Activated naive CD4-positive, alpha-beta T cell treated with anti-CD3 and anti-CD28 coated beads, Interleukin-2, amount 50 U/mL, for 16 hours (primary cell): Measurements from ENCODE around the gene ALG12.

Experiments used
- DNase-seq: peaks from one replicate; pipeline ENCODE4 v3.0.0-alpha.2; 2020

ALG12 gene

DNA sequence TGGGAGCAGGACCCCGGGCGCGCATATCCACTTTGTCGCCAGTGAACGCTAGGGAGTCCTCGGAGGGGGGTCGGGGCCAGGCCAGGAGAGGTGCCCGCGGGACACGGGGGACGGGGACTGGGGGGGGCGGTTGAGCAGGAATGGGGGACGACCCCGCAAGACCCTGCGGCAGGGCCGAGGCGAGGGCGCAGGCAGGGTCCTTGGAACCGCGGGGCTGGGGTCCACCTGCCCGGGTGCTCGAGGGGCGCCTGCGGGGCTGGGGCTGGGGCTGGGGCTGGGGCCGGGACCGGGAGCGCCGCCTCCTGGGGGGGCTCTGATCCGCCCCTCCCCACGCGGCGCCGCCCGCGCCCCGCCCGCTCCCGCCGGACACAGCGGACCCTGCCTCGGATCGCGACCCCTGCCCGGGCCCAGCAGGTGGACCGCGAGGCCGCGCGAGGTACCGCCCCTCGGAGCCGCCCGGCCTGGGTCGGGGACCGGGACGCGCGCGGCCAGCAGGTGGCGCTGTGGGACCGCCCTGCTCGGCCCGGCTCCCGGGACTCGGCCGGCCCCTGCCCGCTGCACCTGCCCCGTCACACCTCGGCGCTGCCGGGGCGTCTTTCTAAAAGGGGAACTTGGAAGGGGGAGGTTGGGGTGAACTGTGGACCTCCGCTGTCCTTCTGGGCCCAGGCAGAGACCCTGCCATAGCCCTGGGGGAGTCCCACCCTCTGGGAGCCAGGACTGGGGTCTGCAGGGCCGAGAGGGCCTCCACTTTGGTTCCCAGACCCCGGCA lies 11.2 kb upstream of the ALG12 start:
- DNase-seq: peak; percentile 82

DNA sequence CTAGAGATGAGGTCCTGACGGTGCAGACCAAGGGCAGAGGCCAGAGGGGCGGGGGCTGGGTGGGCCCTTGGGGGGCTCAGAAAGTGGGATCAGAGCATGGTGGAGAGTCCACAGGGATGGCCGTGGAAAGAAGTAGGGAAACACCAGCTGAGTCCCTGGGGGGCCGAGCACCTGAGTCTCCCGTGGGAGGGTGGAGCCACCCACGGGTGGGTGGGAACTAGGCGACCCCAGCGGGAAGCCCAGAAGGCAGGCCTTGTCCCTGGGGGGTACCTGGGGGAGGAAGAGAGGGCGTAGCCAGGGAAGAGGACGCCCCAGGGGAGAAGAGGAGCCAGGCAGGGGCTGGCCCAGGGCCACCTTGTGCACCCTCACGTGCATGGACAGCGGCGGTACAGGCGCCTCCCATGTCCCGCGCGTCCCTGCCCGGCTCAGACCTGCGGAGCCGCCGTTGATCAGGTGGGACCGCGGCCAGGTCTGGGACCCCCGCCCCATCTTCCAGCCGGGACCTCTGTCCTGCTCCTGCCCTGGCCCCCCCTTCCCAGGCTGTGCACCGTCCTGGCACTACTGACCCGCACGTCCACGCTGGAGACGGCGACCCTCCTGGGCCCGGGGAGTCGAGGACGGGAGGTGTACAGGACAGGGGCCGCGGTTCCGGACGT lies 10.4 kb upstream of the ALG12 start:
- no peak for DNase-seq

DNA sequence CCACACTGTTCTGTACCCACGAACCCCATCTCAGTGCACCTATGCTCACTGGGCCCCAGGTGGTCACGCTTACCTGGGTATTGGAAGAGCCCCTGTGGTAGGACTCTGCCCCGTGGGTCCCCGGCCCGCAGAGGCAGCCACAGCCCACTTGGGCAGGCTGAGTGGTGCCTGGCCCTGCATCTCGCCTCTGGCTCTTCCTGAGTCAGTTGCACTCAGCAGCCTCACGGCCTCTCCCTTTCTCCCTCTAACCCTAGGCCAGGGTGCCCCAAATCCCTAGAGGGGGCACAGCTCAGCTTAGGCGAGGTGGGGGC lies 9.9 kb upstream of the ALG12 start:
- no peak for DNase-seq

DNA sequence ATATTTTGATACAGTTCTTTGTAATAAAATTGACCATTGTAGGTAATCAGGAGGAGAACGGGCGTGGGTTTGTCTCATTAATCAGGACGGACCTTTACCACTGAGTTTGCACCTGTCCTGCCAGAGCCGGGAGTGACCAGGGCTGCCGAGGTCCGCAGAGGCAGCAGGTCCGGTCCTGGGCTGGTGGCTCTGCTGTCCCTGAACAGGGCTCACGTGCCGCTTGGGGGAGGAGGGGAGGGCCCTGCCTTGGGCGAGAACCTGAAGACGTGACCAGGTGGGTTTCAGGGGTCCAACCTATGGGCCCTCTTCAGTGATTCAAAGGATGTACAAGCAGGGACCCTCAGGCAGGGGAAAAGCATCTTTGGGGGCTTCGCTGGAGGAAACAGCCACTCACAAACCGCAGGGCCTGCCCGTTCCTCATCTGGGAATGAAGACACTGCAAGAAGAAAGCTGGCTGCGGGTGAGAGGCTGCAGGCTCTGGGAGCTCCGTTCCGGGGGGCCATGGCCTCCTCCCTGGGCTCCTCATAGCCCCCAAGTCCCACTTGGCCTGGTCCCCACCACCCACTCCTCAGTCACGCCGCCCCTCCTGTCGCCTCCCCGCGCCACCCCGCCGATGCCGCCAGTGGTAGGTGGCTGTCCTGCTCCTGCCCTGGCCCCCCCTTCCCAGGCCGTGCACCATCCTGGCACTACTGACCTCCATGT lies 9.4 kb upstream of the ALG12 start:
- DNase-seq: no peak

DNA sequence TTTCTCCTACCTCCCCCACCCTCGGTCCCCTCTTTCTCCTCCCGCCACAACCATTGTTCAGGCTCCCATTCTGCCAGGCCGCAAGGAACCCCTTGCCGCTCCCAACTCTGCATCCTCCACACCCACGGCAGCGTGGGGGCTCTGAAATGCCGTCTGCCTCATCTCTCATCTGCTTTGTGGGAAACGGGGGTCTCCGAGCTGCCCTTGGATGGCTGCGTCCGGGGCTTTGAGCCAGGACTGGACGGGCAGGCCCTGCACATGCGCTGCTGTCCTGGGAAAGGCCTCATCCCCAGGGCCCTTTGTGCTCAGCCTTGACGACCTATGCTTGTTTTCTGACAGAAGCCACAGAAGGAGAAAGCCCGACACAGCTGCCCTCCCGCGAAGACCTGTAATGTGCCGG lies 8.7 kb upstream of the ALG12 start:
- no peak for DNase-seq

DNA sequence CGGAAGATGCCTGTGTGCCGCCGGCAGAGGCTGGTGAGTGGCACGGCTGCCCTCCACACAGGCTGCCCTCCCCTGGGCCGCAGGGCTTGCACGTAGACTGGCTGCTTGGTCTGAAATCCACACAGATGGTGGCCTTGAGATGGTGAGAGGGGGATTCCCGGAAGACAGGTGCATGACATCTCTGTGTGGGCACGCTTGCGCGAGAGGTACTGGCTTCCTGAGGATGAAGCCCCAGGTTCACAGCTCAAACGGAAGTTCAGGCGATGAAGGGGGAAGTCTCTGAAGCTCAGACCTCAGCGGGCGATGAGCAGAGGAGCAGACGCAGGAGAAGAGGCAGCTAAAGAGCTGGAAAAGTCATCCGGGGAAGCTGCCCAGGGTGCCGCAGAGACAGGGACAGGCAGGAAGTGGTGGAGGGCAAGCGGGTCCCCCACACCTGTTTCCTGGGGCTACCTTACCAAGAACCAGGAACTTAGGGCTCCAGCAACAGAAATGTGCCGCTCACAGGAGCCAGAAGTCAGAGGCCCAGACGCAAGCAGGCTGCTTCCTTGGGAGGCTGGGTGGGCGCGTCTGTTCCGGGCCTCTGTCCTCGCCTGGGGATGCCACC lies 7.4 kb upstream of the ALG12 start:
- DNase-seq: peak; percentile 67

DNA sequence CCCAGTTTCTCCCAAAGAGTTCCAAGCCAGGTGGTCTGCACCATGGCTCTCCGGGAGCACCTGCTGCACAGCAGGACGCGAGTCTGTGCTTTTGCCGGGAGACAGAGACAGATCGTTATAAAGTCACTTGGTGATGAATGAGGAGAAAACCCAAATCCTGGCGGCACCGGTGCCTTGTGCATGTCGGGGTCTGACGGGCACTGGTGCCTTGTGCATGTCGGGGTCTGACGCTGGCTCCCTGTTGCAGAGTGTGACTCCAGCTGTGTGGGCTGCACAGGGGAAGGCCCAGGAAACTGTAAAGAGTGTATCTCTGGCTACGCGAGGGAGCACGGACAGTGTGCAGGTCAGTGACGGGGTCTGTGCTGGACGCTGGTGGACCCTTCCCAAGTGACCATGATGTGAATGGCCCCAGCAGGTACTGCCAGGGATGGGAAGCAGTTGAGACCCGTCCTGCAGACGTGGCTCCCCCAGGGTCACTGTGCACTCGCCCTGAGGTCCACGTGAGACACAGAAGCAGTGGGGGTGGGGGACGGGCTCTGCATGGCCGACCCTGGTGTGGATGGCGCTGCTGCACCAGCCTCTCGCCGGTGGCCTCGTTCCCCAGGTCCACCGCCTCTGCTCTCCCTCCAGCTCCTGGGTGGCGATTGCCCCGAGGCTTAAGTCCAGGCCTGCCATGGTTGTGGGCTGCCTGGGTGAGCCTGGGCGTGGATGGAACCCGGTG lies 6.0 kb upstream of the ALG12 start:
- DNase-seq: no peak

DNA sequence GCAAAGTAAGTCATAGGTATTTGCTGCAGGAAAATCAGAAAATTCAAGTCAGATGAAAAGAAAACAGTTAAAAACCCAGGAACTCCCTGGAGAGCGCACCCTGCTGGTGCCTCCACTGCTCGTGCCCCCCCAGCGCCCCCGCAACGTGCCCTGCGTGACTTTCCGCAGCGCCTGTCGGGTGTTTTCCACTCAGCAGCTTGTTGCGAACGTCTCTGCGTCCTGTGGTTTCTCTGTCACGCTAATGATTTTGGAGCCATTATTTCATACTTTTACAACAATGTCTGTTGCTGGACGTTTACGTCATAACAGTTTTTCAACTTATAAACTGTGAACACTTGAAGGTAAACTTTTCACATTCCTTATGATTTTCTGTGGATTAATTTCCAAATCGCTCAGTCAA lies 5.2 kb upstream of the ALG12 start:
- DNase-seq: no peak

DNA sequence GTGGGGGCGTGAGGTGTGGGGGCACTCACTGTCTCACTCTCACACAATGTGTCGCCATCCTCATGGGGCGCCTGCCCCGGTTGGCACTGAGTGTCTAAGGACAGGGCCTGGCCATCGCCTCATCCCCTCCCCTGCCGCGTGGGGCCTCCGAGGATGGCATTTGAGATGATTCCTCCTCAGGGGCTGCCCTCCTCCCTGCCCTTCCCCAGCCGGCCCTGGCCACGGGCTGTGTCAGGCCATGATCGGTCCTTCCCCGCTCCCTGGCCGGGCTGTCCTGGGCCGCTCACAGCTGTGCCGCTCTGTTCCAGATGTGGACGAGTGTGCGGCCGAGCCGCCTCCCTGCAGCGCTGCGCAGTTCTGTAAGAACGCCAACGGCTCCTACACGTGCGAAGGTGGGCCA lies 4.7 kb upstream of the ALG12 start:
- no peak for DNase-seq

DNA sequence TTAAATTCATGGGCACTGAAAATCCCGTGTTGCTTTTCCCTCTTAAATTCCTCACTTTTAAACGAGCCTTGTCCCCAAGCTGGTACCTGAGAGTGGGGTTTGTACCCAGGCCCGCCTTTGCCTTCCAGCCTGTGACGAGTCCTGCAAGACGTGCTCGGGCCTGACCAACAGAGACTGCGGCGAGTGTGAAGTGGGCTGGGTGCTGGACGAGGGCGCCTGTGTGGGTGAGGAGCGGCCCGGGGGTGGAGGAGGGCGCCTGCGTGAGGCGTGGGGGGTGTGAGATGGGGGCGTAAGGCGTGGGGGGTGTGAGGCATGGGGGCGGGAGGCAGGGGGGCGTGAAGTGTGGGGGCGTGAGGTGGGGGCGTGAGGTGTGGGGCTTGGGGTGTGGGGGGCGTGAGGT lies 4.2 kb upstream of the ALG12 start:
- DNase-seq: no peak

DNA sequence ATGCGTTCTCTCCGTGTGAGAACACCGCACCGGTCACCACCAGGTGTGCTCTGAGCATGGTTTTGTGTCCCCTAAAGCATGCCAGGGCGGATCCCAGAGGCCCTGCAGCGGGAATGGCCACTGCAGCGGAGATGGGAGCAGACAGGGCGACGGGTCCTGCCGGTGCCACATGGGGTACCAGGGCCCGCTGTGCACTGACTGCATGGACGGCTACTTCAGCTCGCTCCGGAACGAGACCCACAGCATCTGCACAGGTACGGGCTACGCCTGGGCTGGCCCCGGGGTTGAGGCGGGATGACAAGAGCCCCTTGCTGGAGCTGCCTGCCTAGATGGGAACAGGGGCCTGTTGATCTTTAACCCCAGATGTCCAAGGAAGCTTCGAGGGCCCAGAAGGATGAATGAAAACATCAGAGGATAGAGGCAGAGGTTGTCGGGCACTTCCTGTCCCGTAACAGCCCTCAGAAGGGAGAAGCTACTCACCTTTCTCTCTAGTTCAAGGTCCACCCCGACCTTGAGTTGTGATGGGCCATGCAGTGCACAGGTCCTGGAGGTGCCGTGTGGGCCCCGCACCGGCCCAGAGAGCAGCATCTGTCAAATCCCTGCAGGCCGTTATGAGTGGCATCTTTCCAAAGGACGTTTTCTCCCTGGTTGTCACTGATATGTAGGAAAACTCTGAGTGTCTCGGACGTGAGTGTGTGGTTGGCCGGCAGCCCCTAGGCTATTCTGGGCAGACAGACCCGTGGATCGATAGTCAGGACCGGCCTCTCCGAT lies 3.5 kb upstream of the ALG12 start:
- no peak for DNase-seq

DNA sequence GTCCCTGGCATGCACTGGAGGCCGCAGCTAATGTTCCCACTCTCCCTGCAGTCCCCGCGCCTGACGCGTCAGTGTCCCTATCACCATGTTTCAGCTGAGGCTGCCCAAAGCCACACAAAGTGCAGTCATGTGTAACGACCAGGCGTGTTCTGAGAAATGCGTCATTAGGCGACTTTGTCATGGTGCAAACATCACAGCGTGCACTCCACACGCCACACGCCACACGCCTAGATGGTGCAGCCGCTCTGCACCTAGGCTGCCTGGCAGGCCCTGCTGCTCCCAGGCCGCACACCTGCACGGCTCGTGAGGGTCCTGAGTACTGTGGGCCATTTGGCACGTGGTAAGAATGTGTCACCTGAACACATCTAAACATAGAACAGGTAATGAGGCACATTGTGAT lies 2.6 kb upstream of the ALG12 start:
- DNase-seq: no peak

DNA sequence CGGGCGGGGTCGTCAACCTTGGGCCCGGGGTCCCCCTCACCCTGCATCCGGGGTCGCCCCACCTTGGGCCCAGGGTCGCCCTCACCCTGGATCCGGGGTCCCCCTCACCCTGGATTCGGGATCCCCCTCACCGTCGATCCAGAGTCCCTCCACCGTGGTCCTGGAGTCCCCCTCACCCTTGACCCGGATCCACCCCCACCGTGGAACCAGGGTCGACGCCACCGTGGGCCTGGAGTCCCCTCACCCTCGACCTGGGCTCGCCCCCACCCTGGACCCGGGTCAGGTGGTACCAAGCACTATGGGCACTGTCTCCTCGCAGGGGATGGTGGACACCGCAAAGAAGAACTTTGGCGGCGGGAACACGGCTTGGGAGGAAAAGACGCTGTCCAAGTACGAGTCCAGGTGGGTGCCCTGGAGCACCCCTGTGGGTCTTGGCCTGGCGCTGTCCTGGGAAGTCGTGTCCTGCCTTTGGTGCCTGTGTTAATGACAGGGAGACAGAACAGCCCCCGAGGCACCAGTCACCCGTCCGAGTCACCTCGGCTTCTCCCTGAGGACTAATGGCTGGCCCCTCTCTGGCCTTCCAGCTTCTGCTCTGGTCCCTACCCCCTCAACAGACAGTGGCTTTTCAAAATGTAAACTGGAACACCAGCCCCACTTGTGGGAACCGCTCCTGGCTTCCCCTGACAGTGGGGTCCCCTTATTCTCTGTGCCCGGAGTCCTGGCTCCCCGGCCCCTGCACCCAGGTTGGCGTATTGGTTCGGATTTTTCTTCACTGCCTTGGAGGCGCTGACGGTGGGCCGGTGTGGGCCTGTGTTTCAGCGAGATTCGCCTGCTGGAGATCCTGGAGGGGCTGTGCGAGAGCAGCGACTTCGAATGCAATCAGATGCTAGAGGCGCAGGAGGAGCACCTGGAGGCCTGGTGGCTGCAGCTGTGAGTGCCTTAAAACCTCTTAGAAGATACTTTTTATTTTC lies 958 bp upstream of the ALG12 start:
- DNase-seq: no peak

DNA sequence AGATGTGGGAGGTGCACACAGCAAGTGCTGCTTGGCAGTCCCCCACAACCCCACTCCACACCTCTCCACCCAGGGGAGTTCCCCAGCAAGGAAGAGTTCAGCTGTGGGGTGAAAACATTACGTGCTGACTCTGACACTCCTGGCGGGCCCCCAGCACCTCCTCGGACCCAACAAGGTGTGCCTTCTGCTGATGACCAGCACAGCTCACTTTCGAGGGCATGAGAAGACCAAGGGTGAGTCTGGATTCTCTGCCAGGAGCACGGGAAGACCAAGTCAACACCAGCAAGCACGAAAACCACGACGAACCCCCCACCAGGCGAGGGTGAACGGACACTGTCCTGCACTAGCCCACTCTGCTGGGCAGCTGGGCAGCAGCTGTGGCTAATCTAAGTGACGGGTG lies 1.4 kb downstream of the ALG12 start:
- no peak for DNase-seq

DNA sequence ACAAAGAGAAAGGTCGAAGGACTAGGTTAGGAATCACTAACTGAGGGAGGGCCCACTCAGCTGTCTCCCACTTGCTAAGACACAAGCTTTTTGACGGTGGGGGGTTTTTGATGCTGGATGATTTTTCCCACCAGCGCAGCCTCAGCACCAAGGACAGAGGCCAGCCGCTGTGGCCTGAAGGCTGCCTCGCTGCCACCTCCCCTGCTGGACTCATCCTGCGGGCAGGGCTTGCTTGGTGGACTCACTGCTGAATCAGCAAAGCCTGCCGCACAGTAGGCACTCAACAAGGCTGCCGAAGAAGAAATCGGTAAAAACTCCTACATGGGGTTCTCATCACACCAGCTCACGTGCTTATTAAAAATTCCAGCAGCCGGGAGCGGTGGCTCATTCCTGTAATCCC lies 2.6 kb downstream of the ALG12 start:
- no peak for DNase-seq

DNA sequence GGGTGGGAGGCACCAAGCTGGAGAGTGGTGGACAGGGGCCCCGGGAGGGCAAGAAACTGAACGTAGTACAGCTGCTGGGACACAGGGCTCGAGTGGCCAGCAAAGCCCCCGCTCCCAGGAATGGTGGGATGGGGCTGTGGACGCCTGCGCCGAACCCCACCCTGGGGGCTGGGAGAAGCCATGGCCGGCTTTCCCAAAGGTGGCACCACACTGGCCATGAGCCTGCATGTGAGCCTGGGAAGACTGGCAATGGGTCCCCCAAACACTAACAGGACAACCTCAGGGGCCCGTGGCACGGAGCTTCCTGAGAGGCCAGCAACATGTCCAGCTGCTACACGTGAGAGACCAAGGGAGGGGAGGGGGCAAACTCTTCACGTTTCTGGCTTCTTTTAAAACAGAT lies 4.0 kb downstream of the ALG12 start:
- no peak for DNase-seq

DNA sequence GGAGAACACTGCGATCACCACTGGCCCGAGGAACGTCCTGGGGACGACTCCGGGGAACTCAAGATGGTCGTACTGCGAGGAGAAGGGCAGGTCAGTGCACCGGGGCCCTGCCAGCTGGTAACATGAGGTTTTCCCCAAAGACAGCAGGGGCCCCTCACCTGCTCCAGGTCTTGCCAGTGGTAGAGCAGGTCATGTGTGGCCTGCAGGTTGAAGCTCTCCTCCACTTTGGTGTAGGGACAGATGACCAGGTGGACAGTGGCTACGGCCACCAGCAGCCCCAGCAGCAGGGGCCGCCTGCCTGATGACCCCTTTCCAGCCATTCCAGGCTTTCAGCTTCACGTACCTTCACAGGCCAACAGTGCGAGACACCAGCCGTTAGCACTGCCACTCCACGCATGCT lies 4.8 kb downstream of the ALG12 start:
- DNase-seq: no peak

DNA sequence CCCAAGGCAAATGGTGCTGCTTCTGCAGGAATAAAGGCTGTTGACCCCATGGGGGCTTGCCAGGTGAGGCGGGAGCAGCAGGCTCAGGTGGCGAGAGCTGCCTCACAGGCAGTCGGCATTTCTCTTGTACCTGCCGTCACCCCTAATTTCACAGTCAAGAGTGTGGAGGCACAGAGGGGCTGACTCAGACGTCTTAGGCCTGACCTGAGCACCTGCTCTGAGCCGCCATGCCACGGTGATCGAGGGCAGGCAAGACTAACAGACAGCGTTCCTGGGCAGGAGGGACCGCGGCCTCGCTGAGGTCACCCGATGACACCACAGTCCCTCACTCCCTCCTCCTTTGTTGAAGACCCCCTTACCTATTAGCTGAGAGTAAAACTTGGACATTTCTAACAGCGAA lies 5.2 kb downstream of the ALG12 start:
- no peak for DNase-seq

DNA sequence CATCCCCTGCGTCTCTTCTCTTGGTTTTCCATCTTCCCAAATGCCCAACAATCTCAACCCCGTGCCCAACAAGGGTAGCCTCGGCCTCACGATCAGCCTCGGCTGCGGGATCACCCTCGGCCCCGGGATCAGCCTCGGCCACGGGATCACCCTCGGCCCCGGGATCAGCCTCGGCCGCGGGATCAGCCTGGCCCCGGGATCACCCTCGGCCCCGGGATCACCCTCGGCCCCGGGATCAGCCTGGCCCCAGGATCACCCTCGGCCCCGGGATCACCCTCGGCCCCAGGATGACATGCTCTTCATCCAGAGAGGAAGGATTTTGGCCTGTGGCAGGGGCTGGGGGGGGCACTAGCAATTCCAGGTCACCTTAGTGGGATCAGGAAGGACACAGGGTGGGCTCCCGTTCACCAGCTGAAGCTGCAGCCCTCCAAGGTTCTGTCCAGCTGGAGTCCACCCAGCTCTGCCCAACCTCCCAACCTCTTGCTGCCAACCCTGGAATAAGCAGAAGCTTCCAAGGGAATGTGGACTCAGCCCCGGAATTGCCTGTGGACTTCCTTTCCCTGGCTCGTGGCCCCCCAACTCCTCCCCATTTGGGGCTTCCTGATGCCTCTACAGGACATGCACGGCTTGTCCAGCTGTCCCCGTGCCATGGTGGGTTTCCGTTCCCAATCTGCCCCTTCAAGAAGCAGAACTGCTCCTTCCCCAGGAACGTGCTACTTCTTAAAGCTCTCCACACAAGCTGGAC lies 6.2 kb downstream of the ALG12 start:
- DNase-seq: no peak
